SW 1271 (cell line): ENCODE results near the gene RNF149.

Experiments used
- DNase-seq, 2 experiments: peaks; one replicate each; lab custom pipeline; 2025; lab: John Stamatoyannopoulos, UW

Gene RNF149

GRCh38 chr2:101295895-101296294 lies 12.6 kb downstream of the RNF149 start:
- no peak for DNase-seq

DNA sequence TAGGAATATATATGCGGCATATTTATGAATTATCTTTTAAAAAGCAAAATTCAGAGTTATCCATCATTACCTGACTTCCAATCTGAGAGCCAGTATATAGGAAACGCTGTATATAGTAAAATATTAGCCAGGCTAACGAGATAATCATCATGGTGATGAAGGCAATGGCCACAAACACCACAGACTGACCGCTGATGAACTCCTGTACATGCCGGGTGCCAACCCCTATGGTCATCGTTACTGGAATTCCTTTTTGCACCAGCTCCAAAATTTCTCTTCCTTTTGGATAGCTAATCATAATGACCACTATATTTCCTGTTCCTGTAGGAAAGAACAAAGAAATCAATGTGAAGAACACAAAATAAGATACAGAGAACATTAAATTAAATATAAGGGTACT lies 13.6 kb downstream of the RNF149 start:
- DNase-seq: no peak

DNA sequence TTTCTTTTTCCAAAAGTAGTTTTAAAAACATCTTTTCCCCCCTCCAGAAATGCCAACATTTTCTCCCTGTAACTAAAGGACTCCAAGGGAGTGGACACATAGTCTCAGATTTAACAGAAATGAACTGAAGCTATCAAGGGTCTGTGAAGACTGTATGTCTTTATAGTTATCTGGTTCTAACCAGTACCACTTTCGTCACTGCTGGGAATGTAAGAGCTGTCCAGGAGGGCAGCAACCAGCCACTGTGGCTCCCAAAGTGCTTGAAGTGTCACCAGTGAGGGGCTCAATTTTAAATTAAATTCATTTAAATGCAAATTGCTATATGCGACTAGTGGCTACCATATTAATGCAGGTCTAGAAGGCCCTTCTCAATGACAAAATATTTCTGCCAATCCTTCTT lies 15.0 kb downstream of the RNF149 start:
- no peak for DNase-seq

DNA sequence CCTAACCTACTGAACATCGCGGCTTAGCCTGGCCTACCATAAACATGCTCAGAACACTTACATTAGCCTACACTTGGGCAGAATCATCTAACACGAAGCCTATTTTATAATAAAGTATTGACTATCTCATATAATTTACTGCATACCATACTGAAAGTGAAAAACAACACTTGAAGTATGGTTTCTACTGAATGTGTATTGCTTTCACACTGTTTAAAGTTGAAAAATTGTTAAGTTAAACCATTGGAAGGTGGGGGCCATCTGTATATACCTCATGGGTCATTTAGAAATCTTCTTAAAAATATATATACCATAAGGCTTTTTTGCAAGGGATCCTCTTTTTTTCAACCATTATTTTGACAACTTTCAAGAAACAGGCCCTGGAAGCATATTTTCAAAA lies 16.5 kb downstream of the RNF149 start:
- DNase-seq: no peak

DNA sequence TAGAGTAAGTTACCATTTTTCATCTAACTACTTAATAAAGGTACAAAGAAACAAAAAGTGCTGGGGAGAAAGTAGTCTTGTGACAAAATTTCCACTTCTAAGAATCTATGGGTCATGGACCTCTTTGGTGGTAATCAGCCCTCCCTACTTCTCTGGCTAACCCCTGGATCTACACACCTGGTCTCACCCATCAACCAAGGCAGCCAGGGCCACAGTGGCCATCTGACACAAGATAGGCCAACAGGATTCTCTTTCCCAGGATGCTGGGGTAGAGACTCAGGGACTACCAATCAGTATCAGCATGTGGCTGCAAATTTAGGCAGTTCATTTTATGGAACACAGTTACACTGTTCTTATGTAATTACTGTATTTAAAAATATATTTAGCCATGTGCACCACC lies 17.8 kb downstream of the RNF149 start:
- DNase-seq: no peak

GRCh38 chr2:101287303-101287702 lies 21.2 kb downstream of the RNF149 start:
- DNase-seq: no peak

GRCh38 chr2:101286684-101287083 lies 21.8 kb downstream of the RNF149 start:
- no peak for DNase-seq

DNA sequence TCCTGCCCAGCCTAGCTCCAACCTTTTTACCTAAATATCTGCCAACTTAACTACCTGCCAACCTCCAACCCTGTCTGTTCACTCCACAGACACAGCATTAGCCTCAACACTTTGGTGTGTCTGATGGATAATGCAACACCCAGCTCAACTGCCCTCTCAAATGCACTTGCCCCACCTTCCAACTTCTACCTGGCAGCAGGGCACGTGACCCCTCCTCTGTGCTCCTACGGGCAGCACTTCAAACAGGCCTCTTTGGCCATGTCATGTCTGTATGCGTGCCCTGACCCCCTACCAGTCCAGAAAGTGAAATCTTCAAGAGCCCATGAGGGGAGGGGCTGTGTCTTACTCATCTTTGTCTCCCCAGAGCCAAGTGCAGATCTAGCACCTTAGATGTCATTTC lies 25.5 kb downstream of the RNF149 start:
- DNase-seq: no peak

- no peak for DNase-seq
Observed at GRCh38 chr2:101281482-101281881, 27.0 kb downstream of the RNF149 start.

- DNase-seq: no peak
Observed at GRCh38 chr2:101278925-101279324, 29.6 kb downstream of the RNF149 start.

DNA sequence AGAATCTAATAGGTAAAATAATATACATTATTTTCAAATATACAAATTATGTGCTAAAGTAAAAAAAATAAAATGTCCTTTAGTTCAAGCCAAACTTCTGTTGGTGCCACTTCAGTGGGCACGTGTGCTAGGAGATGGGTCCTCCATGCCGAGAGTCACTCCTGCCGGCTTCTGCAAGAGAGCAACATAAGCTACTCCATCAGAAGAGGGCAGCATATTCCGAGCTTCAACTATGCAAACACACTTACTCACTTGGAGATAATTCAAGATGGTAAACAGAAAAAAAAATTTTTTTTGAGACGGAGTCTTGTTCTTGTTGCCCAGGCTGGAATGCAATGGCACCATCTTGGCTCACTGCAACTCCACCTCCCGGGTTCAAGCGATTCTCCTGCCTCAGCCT lies 31.4 kb downstream of the RNF149 start:
- no peak for DNase-seq

DNA sequence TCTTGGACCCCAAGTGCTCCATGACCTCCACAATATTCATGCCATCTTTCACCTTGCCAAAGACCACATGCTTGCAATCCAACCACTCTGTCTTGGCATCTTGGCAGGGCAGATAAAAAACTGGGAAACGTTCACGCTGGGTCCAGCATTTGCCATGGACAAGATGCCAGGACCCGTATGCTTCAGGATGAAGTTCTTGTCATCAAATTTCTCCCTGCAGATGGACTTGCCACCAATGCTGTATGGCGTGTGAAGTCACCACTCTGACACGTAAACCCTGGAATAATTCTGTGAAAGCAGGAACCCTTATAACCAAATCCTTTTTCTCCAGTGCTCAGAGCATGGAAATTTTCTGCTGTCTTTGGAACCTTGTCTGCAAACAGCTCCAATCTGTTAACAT lies 34.4 kb downstream of the RNF149 start:
- DNase-seq: no peak

GRCh38 chr2:101273056-101273455 lies 35.4 kb downstream of the RNF149 start:
- DNase-seq: no peak

- no peak for DNase-seq
Observed at GRCh38 chr2:101272045-101272784, 36.3 kb downstream of the RNF149 start.

DNA sequence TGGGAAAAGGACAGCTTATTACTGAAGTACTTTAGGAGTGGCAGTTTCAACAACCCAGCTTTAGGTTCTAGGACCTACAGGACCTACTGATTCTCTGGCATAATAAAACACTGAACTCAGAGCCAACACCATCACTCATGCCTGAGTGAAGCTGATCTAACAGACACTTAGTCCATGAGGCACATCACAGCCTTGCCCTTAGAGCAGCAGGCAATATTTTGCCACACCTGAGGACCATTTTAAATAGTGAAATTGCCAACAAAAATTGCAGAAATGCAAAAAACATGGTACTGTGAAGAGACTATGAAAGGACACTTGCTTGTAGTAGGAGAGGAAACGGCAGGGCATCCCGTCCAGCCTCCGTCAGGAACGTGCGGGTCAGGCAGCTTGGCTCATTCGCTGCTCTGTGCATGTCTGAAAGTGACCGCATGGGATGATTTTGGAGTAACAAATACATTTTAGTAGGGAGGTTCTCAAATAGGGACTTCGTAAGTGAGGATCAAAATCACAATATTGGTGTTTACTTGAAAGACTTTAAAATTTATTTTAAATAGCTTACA lies 37.7 kb downstream of the RNF149 start:
- DNase-seq: no peak

DNA sequence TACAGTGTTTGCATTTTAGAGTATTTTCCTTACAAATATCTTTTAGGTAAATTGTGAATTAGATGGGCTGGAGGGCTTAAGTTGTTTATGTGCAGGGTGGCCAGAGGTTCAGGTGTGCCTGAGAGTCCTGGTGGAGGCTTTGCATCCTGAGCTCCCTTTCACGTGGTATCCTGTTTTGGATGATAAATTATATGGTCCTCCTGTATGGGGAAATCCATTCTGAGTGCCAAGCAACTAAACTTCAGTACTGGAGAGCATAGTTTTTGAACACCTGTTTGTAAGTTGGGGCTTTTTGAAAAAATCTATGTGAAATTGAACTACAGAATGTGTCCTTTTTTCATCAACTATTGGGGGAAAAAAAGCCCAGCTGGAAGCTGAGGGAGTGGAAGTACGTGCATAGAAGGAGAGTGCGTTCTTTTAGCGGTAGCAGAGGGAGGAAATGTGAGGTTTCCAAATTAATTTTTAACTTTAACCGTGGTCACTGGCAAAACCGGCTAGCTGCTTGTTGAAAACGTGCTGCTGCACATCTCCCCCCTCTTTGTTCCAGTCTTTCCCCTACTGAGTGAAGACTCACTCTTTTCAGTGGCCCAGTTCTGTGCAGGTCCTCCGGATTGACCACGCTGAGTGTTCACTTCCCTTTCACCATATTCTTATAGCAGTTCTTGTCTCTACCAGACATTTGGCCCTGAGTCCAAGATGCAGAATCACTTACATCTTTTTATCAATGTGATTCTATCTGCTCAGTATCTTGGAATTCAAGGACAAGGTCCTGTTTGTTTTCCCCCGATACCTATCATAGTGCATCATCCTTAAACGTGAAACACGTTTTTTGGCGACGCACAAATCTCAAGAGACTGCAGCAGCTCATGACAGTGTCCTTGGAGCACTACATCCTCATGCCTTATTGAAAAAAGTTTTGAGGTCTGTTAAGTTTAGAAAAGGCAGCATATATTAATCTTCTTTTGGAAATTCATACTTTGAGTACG lies 40.5 kb downstream of the RNF149 start:
- no peak for DNase-seq

- no peak for DNase-seq
Observed at GRCh38 chr2:101265893-101266499, 42.5 kb downstream of the RNF149 start.

- DNase-seq: no peak
Observed at GRCh38 chr2:101264360-101264939, 44.1 kb downstream of the RNF149 start.

GRCh38 chr2:101263377-101263800 lies 45.1 kb downstream of the RNF149 start:
- no peak for DNase-seq

GRCh38 chr2:101262142-101262541 lies 46.4 kb downstream of the RNF149 start:
- DNase-seq: no peak

DNA sequence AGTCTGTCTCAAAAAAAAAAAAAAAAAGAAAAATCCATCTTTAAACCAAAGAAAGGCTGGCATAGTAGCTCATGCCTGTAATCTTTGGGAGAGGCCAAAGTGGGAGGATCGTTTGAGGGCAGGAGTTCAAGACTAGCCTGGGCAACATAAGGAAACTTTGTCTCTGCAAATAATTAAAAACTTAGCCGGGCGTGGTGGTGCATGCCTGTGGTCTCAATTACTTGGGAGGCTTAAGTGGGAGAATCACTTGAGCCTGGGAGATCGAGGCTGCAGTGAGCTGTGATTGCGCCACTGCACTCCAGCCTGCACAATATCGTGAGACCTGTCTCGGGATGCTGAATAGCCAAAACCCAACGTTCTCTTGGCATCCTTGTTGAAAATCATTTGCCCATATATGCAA lies 49.7 kb downstream of the RNF149 start:
- DNase-seq: no peak

GRCh38 chr2:101256316-101256715 lies 52.2 kb downstream of the RNF149 start:
- DNase-seq: no peak
